HG03378 (cell line): ENCODE results near the gene MOB2.
"Not testable (repeated sequence)": the region's sequence is repeated elsewhere in the genome, so short reads cannot be mapped to it uniquely, and the experiment has no call there.

Source experiments
- ATAC-seq: cut with Tn5 transposase; IDR thresholded peaks from one replicate; pipeline ENCODE4 v1.9.1; 2021; ENCODE audit warnings: mild to moderate bottlenecking, moderate library complexity; ENCODE audit not compliant: unreplicated experiment

MOB2 gene

DNA sequence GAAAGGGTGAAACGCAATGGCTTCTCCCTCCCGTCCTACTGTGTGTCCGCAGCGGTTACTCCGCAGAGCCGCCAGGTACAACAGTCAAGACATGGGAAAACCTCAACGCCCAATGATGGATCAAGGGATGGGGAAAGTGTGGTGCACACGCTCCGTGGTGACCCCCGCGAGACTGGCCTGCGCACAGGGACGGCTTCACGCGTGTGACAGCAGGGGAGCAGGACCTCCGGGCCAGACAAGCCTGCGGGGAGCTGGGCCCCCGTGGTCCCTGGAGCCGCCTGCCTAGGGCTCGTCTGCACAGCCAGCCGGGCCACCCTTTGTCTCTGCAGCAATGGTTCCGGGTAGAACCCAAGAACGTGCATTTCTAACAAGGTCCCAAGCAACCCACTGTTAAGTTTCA lies 31.7 kb upstream of the MOB2 start:
- ATAC-seq, result no peak

DNA sequence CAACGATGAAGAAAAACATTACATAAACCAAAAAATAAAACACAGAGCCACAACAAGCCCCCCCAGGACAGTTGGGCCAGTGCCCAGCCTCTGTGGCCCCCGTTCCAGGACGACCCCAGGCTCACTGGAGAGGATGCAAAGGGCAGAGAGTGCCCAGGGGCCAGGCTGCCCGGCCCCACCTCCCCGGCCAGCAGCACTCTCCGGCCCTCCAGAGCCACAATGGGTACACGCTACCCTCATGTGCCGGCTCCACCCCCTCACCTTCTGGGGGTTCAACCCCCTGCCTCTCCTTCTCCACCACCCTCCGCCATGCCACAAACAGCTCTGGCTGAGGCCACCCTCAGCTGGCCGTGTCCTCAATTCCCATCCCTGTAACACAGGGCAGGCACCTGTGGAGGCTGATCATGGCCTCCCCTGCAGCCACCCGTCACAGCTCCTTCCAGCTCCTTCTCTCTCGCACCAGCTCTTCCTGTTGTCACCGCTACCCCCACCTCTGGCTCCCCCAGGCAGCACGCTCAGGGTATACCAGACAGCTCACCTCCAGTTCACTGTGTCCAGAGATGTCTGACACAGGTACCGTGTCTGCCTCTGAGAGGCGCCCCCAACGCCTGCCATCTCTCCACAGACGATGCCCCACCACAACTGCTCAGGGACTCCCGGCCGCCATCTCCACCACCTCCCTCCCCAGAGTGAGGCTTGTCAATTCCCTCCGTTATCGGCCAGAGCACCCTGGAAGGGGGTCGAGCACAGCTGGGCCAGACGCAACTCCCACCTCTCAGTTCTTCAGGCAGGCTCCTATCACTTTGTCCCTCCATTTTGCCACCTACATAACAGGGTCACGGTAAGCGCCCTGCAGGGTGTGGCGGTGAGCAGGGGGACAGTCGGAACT lies 30.8 kb upstream of the MOB2 start:
- no peak for ATAC-seq

DNA sequence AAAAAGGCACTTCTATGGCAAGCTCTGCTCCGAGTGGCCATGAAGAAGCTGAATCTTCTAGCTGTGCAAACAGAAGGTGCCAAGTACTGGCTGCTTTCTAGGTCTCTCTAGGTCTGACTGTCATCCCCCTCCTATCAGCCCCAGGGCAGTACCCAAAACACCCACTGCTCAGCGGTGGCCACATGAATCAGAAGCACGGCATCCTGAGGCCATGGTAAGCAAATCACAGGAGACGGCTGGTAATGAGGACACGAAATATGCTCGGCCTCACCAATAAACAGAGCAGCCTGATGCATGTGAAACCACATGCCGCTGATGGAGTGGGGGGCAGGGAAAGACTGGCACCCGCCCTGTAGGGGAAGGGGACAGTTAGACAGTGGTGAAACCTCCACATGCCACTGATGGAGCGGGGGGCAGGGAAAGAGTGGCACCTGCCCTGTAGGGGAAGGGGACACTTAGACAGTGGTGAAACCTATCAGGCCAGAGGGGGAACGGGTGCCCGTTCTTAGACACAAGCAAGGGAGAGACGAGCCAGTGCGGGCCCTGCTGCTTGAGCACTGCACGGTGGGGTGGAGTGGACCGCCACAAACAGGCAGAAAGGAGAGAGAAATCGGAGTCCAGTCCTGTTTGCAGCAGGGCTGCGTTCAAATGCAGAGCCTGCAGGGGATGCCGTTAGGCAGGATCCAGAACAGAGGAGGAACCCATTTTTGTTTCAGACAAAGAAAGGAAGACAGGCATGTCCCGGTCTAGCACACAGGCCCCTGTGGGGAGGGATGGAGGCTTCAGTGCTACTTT lies 29.9 kb upstream of the MOB2 start:
- ATAC-seq, result no peak

DNA sequence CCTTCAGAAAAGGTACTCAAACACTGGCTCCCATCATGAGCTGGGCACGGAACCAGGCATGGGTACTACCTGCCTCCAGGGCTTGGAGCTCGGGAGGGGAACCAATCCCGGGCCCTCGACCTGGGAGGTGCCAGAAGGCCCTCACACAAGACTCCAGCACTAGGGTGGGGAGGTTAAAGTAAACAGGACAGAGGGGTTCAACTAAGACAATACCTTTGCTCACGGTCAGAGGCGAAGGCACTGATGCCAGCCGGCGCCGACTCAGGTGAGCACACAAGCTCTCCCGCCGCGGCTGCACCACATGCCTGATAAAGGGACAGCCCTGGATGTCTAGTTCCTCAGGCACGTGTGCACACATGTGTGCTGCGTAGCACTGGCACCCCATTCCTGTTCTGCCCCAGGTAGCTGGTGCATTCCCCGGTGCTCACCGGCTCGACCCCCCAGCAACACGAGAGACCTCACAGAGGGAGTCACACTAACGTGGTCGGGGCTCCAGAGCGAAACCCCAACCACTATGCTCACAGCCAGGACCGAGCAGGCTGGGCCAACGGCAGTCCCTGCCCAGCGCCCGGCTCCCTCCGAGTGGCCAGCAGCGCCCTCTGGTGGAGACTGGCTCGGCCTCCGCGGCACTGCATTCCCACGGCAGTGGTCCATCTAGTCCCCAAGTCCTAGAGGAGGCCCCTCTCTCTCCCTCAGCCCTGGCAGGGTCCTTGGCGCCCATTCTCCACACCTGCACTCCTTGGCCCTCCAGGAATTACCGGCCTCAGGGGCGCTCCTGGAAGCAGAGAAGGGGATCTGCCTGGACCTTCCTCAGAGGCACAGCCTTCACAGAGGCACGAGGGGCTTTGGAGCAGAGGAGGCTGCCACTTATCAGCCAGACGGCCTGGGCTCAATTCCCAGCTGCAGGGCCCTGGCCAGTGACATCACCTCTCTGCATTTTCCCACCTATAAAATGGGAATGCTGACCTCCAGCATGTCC lies 28.8 kb upstream of the MOB2 start:
- no peak for ATAC-seq

DNA sequence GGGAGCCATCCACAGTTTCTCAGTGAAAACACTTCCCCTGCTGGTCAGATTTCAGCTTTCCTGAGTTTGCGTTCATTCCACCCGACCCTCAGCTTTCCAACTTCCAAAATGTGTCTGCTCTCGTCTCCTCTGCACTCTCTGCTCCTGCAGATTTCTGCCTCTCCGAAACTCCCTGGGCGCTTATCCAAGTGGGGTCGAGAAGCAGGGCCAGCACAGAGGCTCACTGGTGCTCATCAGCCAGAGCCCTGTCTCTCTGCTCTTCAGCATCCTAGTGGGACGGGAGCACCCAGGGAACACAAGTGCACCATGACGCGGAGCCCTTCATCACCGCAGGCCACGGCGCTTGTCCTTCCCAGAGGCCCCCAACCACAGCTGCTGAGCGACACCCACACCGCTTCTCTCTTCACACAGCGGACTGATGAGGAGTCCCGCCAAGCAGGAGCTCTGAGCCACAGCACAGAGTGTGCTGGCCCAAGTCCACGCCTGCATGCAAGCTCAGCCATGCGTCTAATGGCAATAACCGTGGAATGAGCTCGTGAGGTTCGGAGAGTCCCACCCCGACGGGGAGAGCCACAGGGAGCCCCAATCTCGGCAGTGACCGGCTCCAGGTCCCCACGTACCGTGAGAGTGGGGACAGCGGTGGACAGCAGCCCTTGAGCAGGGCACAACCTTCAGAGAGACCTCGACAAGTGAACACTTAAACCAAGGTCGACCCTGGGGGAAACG lies 27.9 kb upstream of the MOB2 start:
- ATAC-seq, result no peak

DNA sequence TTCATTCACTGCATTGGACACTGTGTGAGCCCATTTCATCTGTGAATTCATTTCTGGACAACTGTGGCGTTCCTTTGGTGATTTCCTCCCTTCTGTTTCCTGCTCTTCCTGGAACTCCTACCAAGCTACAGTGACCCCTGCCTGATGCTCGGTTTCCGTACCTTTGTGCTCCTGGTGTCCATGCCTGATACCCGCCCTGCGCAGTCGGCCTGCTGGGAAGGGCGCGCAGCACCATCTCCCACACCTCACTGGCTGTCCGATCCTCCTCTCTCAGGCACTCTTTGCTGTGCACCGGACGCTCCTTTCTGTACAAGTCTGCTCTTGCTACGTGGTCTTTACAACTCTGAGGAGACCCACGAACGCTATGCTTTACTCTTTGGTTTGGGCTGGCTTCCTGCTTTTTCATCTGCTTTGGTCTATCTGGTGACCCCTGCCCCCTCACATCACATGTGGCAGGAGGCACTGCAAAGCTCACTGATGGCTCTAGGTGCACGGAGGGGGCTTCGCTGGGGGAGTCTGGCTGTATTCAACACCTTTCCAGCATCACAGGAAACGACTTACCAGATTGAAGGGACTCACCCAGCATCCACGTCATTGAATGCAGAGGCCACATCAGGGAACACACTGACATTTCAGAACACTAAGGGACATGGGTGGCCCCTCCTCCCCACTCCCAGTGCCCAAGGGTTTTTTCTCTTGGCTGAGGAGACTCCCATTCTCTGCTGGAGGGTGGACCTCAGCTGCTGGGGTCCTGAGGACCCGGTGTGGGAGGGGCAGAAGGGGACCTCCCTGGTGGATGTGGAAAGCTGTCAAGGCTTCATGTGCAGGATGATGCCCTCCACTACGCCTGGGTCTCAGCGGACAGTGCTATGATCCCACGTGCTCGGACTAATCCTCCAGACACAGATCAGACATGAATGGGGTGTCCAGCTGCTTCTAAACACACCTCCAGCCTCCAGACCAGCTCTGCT lies 27.0 kb upstream of the MOB2 start:
- no peak for ATAC-seq

DNA sequence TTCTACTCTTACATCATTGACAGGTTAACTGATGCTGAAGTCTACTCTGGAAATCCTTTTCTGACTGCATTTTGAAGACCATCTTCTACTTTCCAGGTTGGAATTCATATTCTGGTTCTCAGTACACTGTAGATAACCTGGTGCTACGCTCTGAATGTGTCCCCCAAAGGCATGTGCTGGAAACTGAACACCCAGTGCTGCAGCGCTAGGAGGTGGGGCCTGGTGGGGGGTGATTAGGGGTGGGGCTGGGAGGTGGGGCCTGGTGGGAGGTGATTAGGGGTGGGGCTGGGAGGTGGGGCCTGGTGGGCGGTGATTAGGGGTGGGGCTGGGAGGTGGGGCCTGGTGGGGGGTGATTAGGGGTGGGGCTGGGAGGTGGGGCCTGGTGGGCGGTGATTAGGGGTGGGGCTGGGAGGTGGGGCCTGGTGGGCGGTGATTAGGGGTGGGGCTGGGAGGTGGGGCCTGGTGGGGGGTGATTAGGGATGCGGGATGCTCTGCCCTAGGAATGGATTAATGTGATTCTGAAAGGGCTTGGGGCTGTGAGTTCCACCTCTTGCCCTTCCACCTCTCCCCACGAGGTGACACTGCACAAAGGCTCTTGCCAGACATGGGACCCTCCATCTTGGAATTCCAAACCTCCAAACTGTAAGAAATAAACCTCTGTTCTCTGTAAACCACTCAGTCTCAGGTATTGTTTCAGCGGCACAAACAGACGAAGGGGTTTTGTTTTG lies 26.1 kb upstream of the MOB2 start:
- ATAC-seq, result not testable (repeated sequence)

DNA sequence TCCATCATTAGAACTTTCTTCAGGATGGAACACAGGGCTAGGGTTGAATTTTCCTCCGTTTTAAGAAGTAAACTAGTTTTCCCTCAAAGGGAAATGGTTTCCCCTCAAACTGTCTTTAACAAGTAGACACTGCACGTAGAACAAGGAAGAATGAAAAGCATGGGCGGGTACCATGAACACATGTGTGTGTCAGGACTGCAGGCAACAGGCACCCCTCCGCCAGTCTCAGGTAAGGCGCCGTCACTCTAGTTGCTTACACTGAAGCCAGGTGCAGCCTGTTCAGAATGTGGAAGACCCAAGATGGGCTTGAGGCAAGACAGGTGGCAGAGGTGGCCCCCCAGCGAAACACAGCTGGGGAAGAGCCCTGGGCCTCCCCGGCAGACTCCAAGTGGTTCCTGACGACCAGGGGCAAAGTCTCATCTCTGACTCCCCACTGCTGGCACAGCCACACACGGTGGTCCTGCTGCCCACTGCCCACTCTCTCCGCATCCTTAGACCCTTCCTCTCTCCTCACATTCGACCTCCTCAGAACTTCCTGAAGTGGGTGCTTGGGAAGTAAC lies 25.4 kb upstream of the MOB2 start:
- no peak for ATAC-seq

DNA sequence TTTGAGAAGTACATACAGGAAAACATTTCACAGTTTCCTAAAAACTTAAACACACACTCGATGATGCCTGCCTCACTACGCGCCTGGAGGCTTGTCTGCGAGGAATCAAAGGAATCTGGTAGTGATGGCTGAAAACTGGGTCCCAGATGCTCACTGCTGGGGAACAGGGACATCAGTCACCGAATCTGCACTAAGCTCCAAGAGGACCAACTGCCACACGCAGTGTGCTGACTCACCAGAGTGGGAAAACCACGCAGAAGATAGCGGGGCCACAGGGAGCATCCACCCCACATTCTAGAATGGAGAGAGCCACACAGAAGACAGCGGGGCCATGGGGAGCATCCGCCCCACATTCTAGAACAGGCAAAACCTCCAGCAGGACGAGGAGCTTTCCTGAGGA lies 24.3 kb upstream of the MOB2 start:
- no peak for ATAC-seq

DNA sequence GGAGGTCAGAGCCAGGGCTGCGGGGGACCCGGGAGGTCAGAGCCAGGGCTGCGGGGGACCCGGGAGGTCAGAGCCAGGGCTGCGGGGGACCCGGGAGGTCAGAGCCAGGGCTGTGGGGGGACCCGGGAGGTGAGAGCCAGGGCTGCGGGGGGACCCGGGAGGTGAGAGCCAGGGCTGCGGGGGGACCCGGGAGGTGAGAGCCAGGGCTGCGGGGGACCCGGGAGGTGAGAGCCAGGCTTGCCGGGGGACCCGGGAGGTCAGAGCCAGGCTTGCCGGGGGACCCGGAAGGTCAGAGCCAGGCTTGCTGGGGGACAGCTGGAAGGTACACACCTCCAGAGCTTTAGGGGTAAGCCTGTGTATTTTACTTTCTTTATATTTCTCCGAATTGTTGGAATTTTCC lies 23.8 kb upstream of the MOB2 start:
- ATAC-seq, result not testable (repeated sequence)

DNA sequence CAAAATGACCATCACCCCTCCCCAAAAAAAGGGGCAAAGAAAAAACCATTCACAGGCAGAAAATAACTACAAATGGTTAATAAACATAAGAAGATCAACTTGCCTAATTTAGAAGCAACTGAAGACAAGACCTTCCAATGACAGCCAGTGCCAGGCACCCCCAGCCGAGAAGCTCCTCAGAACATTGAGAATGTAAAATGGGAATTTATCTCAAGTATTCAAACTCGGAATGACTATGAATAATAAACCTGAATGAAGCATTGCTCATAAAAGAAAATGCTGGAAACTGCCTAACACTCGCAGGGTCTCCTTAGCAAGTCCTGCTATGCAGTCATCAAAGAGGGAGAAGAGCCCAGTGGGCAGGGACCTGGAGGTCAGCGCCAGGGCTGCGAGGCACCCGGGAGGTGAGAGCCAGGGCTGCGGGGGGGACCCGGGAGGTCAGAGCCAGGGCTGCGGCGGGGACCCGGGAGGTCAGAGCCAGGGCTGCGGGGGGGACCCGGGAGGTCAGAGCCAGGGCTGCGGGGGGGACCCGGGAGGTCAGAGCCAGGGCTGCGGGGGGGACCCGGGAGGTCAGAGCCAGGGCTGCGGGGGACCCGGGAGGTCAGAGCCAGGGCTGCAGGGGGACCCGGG lies 23.2 kb upstream of the MOB2 start:
- ATAC-seq, result no peak

DNA sequence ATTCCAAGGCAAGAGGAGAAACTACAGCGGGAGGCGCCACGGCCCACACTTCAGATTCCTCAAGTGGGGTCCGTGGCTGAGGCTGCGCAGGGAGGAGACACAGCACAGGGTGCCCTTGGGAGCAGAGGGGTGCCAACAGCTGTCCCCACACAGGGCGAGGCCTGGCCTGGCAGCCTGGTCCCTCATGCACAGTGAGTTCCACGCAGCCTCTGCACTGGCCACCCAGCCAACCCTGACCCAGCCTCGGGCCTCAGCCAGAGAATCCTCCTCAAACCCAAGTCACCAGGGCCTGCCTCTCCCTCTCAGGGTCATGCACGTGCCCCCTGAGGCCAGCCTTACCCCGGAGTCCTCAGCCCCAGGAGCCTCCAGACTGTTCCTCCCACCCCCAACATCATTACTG lies 22.4 kb upstream of the MOB2 start:
- ATAC-seq, result no peak

DNA sequence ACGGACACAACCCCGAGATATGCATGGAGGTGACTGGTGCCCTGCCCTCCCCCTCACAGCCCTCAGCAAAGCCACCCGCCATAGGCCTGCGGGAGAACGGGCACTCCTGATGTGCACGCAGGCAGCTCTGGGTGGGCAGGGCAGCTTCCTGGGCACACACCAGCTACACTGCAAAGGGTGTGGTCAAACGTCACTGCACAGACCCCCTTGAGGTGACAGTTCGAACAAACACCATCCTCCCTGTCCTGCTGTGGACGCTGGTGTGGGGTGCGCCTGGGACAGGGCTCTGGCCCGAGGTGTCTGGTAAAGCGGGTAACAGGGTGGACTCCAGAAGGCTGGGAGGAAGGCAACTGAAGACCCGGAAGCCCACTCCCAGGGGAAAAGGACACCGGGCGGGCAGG lies 21.9 kb upstream of the MOB2 start:
- no peak for ATAC-seq

DNA sequence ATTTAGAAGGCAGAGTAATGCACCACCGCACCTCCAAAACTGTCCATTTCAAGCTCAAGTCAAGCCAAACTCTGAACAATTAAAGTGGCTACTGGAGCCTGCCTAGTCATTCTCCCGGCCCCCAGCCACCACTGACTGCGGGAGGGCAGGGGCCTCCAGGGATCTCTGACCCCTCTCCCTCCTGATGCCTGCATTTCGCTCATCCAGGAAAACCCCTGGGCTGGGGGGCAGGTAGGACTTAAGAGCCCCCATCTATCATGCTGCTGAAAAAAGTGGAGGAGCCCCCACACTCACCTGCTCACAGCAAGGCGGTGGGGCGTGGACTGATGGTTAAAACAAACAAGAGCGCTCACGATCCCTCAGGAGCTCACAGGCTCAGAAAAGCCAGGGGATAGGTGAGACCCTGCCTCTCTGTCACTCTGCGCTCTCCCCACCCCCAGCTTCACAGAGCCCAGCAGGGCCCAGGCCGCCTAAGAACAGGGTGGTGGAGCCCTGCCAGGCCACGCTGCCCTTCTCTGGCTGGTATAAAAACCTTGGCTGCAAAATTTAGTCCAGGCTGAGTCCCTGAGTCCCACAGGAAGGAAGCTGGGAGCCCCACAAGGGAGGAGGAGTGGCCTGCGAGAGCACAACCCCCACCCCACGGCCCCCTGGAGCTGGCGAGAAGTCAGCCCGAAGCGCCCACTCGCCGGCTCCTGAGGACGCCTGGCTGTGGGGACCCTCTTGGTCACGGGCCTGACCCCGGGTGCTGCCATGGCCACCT lies 21.0 kb upstream of the MOB2 start:
- ATAC-seq, result no peak

DNA sequence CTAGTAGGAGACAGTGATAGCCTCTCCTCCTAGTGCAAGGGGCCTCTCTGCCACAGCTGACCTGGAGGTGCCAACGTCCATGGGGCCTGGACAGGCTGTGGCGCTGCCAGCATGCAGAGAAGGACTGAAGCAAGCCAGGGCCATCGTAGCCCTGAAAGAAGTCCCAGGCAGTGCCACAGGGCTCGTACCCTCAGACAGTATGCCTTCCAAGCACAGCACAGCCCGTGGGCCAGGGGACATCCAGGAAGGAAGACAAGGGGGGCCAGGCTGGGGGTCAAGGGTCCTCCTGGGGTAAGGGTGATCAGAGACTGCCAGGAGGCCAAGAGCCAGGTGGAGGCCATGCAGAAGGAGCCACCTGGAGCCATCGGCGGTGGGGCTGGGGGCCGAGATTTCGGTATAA lies 20.4 kb upstream of the MOB2 start:
- ATAC-seq, result no peak

DNA sequence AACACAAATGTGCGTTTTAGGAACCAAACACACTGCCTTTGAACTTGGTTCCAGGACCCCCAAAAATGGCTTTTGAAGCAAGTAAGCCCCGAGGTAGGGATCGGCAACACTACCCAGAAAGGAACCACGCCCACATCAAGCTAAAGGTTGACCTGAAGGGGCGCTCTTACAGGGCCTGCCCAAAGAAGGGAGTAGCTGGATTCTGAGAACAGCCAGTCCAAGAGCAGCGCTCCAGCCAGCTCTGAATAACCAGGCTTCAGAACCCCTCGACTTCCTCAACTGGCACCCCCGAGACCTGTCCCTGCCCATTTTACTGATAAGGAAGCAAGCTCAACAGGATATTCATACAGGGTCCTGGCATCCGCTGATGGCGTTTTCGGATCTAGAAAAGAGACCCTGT lies 18.9 kb upstream of the MOB2 start:
- no peak for ATAC-seq
